Nucleus accumbens (tissue), 56 donors: Measurements from ENCODE around the gene NCOA6.
"Not testable (repeated sequence)": the region's sequence is repeated elsewhere in the genome, so short reads cannot be mapped to it uniquely, and the experiment has no call there.

ENCODE experiments used
- DNase-seq, 56 donors: peaks; one replicate each; lab custom pipeline; 2025; lab: John Stamatoyannopoulos, UW

The NCOA6 gene

GRCh38 chr20:34780291-34780690 is 45.2 kb downstream of the NCOA6 start:
- DNase-seq, result not testable (repeated sequence)

- no peak for DNase-seq
Measured at GRCh38 chr20:34776177-34776576, 49.3 kb downstream of the NCOA6 start.

- DNase-seq, result no peak
Measured at GRCh38 chr20:34774886-34775285, 50.6 kb downstream of the NCOA6 start.

GRCh38 chr20:34774449-34774848 is 51.0 kb downstream of the NCOA6 start:
- DNase-seq, result no peak

- no peak for DNase-seq
Measured at GRCh38 chr20:34773726-34774125, 51.7 kb downstream of the NCOA6 start.

GRCh38 chr20:34772437-34772836 is 53.0 kb downstream of the NCOA6 start:
- no peak for DNase-seq

GRCh38 chr20:34771680-34772081 is 53.8 kb downstream of the NCOA6 start:
- no peak for DNase-seq

GRCh38 chr20:34768096-34768495 is 57.4 kb downstream of the NCOA6 start:
- DNase-seq, result no peak

- no peak for DNase-seq
Measured at GRCh38 chr20:34762031-34762555, 63.4 kb downstream of the NCOA6 start.

- no peak for DNase-seq
Measured at GRCh38 chr20:34755367-34755766, 70.1 kb downstream of the NCOA6 start.

GRCh38 chr20:34754611-34755010 is 70.8 kb downstream of the NCOA6 start:
- no peak for DNase-seq

- no peak for DNase-seq
Measured at GRCh38 chr20:34753706-34754461, 71.6 kb downstream of the NCOA6 start.

- DNase-seq, result no peak
Measured at GRCh38 chr20:34751453-34751852, 74.0 kb downstream of the NCOA6 start.

- DNase-seq, result no peak
Measured at GRCh38 chr20:34750484-34750883, 75.0 kb downstream of the NCOA6 start.

- DNase-seq, result no peak
Measured at GRCh38 chr20:34748709-34749108, 76.7 kb downstream of the NCOA6 start.

- DNase-seq, result no peak
Measured at GRCh38 chr20:34747479-34747878, 78.0 kb downstream of the NCOA6 start.

GRCh38 chr20:34746674-34747073 is 78.8 kb downstream of the NCOA6 start:
- no peak for DNase-seq

GRCh38 chr20:34744847-34745246 is 80.6 kb downstream of the NCOA6 start:
- DNase-seq, result no peak

- DNase-seq, result no peak
Measured at GRCh38 chr20:34744340-34744739, 81.1 kb downstream of the NCOA6 start.

GRCh38 chr20:34743039-34743438 is 82.4 kb downstream of the NCOA6 start:
- no peak for DNase-seq

GRCh38 chr20:34736106-34736735 is 89.2 kb downstream of the NCOA6 start:
- no peak for DNase-seq

- DNase-seq, result no peak
Measured at GRCh38 chr20:34732523-34732922, 92.9 kb downstream of the NCOA6 start.
